Fibroblast of the conjunctiva (primary cell): ENCODE results near the gene SCYGR8.
"Not testable (repeated sequence)": the region's sequence is repeated elsewhere in the genome, so short reads cannot be mapped to it uniquely, and the experiment has no call there.

Source experiments
- DNase-seq: peaks from one replicate; pipeline ENCODE4 v3.0.0-alpha.2; 2010; ENCODE audit warnings: low read depth

Gene SCYGR8

DNA sequence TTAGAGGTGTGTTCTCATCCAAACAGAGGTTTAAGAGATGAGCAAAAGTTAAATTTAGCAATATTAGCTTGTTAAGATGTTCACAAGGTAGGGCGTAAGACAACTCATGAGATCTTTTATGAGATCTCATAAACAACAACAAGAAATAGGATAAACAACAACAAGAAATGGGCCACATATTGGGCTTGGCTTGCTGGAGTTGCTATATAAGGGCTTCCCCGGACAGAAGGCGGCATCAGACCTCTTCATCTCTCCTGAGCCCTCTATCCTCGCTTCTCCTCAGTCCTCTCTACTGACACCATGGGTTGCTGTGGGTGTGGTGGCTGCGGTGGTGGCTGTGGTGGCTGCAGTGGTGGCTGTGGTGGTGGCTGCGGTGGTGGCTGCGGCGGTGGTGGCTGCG is at the start of gene SCYGR8:
Gene SCYGR8 (plus strand): TSS at position 301 of the 400 bp plus-strand sequence. CDS start 0 bp downstream, at position 301.
- DNase-seq, result no peak

DNA sequence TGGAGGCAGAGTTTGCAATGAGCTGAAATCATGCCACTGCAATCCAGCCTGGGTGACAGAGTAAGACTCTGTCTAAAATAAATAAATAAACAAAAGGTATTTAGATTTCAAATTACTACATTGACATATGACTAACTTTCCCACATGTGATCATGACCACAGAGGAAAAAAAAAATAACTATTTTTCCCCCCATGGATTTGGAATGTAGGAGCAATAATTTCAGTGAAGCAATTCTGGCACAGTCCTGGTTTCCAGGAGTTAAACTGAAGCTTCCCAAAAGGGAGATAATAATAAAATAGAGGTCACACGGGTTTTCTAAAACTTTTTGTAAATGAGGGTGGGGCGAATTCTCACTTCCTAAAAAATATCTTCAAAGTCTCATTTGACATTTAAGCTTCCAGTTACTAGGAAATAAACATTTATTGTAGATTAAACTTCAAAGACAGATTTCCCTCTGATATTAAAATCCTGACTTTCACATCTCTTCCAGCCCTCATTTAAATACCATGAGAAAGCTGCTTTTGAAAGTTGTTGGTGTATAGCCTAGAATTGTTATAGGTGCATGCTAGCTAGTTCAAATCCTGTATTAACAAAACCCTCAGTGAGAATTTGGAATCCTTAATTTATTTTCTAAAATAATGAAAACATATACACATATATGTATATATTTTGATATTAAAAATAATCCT is 48.6 kb upstream of the SCYGR8 start:
- no peak for DNase-seq

DNA sequence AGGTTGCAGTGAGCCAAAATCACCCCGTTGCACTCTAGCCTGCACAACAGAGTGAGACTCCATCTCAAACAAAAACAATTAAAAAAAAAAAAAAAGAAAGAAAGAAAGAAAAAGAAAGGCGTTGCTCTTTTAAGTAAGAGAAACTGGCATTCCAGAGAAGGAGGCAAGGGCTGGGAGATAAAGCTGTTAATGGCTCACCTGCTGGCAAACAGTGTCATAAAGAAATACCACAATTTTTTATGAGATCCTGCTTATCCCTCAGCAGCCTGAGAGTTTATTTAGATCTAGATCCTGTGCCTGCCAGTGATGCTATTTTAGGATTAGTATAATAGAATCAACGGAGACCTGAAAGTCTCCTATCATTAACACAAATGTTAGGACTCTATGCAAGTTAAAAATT is 44.1 kb upstream of the SCYGR8 start:
- DNase-seq, result no peak

DNA sequence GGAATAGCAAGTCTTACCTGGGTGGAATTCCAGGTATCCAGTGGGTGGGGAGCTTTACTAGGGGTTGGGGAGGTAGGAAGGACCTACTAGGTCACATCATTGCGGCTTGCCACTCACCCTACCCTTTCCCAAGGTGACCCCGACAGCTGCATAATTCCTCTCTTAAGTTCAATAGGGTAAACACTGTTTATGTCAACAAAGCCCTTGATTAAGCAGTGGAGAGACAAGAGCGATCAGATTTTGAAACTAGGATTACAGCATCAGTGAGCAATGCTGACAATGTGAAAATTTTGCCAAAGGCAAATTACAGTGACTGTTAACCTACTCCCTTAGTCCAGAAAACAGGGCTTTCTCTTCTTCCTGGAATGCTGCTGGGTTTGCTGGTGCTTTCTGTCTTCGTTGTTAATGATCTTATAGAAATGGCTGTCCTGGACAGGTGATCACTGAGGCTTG is 42.4 kb upstream of the SCYGR8 start:
- peak; percentile 18 for DNase-seq

- DNase-seq, result peak; percentile 8
Observed at GRCh38 chr2:227703961-227704360, 41.7 kb upstream of the SCYGR8 start.

DNA sequence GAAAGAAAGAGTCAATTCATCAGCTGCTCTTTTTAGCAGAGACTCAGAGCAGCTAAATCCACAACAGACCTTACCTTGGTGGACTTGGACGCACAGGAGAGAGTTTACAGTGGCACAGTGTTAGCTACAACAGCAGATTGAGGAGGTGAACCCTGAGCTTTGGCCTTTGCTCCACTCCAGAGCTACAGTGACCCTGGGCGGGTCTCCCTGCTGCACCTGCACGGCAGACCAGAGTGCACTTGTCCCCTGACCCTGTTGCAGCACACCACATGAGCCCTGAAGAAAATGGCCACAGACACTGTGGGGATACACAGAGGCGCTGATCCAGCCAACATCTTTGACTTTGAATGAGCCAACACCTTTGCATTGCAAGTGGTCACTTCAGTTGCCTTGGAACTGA is 38.8 kb upstream of the SCYGR8 start:
- DNase-seq, result no peak

GRCh38 chr2:227707390-227707789 is 38.3 kb upstream of the SCYGR8 start:
- no peak for DNase-seq

GRCh38 chr2:227710986-227711385 is 34.7 kb upstream of the SCYGR8 start:
- no peak for DNase-seq

DNA sequence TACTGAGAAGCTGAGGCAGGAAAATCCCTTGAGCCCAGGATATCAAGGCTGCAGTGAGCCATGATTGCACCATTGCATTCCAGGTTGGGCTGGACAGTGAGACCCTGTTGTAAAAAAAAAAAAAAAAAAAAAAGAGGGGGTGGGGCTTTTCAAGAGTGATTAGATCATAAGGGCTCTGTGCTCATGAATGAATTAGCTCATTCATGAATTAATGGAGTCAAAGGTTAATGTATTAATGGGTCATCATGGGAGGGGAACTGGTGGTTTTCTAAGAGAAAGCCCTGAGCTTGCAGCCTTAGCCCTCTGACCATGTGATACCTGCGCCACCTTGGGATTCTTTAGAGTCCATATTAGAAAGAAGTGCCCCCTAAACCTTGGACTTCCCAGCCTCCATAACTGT is 32.4 kb upstream of the SCYGR8 start:
- DNase-seq, result no peak

DNA sequence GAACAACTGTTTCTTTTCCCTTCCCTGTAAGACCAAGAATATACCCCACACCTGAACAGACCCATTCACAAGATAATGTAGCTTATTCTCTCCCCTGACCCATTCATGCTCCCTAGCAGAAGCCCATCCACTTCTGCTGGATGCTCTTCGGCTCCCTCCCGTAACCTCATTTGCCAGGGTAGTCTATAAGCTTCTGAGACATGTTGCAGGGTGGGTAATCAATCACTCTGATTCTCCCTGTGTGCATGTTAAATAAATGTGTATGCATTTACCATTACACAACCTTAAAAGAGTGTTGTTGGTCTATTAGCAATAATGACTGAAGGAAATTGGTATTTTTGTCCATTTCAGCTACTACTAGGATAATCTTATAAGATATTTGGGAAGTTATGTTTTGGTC is 29.2 kb upstream of the SCYGR8 start:
- DNase-seq, result no peak

DNA sequence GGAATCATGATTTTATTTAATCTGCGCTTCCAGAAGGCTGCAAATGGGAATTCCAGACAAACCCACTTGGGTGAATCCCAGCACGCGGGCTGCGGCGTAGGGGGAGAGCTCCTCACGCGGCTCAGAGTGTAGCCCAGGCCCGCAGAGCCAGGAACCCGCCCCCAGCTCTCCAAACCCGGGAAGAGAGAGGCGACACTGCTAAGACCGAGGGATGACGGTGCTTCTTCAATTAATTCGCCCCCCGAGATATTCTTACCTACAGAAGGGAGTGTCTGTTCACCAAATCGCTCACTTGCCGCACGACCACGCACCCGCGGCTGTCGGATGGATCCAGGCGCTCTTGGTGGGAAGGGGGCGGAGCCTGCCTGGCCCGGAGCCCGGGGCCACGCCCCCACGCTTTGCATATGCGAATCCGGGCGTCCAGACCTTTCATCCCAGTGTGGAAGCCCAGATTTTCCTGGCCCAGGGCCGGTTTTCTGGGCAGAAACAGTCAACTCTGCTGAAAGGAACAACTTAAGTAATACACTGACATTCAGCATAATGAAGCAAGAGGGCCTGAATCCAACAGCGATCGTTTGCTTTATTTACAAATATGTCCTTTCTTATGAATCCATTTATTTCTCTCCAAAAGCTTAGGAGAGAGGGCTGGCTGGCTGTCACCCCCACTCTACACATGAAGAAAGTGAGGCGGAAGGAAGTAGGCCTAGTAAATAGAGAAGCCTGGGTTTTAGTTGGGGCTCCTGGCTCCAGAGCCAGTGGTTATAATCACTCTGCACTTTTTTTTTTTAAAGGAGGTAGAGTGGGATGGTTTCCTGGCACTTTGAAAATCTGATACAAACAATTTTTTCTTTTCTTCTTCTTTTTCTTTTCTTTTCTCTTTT is 27.8 kb upstream of the SCYGR8 start, which contains the start of gene SLC19A3:
Gene SLC19A3 (minus strand): TSS at position 342 of the 881 bp plus-strand sequence. CDS start 15,710 bp downstream, outside the sequence.
- peak; percentile 75 for DNase-seq

GRCh38 chr2:227719641-227720040 is 26.1 kb upstream of the SCYGR8 start:
- DNase-seq, result no peak

DNA sequence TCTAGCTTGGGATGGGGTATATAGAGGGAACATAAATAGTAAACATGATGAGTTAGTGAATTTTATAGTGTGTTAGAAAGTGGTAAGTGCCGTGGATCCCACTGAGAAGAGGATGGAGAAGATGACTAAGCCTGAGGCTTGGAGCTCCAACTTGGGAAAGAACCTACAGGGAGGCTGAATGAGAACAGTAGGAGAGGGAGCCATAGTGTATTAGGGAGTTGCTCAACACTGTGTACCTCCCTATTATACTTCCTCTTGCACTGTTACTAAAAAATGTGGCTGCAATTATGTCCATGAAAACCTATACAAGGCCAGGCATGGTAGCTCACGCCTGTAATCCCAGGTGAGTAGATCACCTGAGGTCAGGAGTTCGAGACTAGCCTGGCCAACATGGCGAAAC is 25.0 kb upstream of the SCYGR8 start:
- no peak for DNase-seq

GRCh38 chr2:227722821-227723220 is 22.9 kb upstream of the SCYGR8 start:
- DNase-seq, result not testable (repeated sequence)

DNA sequence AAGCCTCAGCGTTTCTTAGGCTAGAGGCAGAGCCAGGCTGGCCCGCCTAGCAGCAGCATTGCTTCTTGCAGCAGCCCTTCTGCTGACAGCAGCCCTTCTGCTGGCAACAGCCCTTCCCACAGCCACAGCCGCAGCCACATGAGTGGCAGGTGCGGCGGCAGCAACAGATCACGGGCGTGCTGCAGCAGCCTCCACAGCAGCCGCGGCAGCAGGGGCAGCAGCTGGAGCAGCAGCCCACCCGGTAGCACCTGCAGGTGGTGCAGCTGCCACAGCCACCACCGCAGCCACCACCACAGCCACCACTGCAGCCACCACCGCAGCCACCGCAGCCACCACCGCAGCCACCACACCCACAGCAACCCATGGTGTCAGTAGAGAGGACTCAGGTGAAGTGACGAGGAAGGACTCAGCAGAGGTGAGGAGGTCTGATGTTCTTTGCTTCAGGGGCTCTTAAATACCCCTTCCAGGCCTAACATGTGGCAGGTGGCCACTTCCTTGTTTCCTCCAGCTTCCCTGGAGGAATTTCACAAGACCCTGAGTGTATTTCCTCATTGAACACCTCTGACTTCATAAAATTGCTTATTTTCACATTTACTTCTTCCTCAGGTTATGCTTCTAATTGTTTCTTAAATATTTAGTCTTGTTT is 21.2 kb upstream of the SCYGR8 start, which contains the start of gene SCYGR6:
Gene SCYGR6 (minus strand): TSS at position 364 of the 646 bp plus-strand sequence. CDS start 0 bp downstream, at position 364.
- no peak for DNase-seq

DNA sequence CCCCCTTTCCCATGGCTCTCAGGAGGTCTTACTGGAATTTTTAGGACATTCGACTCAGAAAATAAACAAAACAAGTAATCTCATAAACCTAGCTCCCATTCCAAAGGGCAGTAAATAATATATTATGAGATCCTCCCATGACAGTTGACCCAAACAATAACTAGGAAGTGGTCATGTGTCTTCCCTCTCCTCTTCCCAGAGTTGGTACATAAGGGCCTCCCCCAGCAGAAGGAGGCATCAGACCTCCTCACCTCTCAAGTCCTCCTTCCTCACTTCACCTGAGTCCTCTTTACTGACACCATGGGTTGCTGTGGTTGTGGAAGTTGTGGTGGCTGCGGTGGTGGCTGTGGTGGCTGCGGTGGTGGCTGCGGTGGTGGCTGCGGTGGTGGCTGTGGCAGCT is 17.7 kb upstream of the SCYGR8 start, which contains the start of gene SCYGR7:
Gene SCYGR7 (plus strand): TSS at position 301 of the 400 bp plus-strand sequence. CDS start 0 bp downstream, at position 301.
- DNase-seq, result no peak

GRCh38 chr2:227739351-227739750 is 6.3 kb upstream of the SCYGR8 start:
- no peak for DNase-seq

DNA sequence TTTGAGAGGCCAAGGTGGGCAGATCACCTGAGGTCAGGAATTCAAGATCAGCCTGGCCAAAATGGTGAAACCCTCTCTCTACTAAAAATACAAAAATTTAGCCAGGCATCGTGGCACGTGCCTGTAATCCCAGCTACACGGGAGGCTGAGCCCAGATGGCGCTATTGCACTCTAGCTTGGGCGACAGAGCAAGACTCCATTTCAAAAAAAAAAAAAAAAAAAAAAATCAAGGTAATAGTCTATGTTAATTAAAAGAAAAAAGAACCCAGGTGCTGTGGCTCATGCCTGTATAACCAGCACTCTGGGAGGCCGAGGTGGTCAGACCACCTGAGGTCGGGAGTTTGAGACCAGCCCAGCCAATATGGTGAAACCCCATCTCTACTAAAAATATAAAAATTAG is 5.0 kb upstream of the SCYGR8 start:
- not testable (repeated sequence) for DNase-seq

- DNase-seq, result no peak
Observed at GRCh38 chr2:227748079-227748478, 2.4 kb downstream of the SCYGR8 start.

GRCh38 chr2:227756261-227756660 is 10.6 kb downstream of the SCYGR8 start:
- not testable (repeated sequence) for DNase-seq

DNA sequence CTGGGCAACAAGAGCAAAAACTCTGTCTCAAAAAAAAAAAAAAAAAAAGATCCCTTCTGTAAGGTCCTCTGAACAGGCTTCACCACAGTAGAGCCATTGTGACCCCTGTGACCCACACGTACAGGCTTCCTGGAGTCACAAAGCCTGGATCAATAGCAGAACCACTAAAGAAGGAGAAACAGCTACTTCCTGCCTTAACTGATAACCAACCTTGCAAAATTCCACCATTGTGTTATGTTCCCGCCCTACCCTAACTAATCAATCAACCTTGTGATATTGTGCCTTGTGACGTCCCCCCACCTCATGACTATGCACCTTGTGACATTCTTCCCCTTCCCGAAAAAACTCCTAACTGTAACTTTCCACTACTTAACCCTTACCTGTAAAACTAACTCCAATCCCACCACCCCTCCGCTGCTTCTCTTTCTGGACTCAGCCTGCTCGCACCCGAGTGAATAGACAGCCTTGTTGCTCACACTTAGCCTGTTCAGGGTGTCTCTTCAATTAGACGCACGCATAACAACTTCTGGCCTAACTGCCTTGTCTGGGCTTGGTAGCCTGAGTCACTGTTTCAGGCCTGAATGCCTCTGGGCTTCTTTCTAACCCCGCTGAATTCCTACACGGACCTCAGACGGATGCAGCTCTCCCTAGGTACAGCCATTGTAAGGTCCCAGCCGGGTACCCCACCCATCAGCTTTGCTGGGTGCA is 13.9 kb downstream of the SCYGR8 start:
- DNase-seq, result no peak
